ENCODE measurements around the gene ZNF530.

DNA sequence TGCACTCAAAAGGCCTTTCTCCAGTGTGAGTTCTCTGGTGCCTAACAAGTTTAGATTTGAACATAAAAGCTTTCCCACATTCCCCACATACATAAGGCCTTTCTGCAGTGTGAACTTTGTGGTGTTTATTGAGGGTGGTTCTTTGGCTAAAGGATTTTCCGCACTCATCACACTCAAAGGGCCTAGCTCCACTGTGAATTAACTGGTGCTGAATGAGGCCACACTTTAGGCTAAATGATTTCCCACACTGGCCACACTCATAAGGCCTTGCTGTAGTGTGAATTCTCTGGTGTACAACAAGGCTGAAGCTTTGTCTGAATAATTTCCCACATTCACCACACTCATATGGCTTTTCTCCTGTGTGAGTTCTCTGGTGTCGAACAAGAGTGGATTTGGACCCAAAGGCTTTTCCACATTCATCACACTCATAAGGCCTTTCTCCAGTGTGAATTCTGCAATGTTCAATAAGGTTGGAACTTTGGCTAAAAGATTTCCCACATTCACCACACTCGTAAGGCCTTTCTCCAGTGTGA, 27.2 kb upstream of the ZNF530 start:
- TF ChIP-seq, protein P1, sequence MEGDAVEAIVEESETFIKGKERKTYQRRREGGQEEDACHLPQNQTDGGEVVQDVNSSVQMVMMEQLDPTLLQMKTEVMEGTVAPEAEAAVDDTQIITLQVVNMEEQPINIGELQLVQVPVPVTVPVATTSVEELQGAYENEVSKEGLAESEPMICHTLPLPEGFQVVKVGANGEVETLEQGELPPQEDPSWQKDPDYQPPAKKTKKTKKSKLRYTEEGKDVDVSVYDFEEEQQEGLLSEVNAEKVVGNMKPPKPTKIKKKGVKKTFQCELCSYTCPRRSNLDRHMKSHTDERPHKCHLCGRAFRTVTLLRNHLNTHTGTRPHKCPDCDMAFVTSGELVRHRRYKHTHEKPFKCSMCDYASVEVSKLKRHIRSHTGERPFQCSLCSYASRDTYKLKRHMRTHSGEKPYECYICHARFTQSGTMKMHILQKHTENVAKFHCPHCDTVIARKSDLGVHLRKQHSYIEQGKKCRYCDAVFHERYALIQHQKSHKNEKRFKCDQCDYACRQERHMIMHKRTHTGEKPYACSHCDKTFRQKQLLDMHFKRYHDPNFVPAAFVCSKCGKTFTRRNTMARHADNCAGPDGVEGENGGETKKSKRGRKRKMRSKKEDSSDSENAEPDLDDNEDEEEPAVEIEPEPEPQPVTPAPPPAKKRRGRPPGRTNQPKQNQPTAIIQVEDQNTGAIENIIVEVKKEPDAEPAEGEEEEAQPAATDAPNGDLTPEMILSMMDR (IDR thresholded peaks at IDR 0.05): no peak
- no peak for TF ChIP-seq ZFX (IDR thresholded peaks at IDR 0.05; ENCODE audit: borderline replicate concordance)
